GM23248 (cell line): ENCODE measurements around the gene KLHL6. TPM values are rescaled to one million over a fixed set of nuclear protein-coding genes. Genes with fewer than 3 reads are reported as not detected.

Experiments
- DNase-seq: peaks from one replicate; pipeline ENCODE4 v3.0.0-alpha.2; 2015
- H2AFZ ChIP-seq: fragments of 200-600 bp; sonication (generic); 2 replicates; pipeline ENCODE4 v1.6.1; 2016; ENCODE audit warnings: antibody characterized with exemption
- H3F3A ChIP-seq: fragments of 200-600 bp; sonication (generic); 2 replicates; pipeline ENCODE4 v1.6.1; 2016; ENCODE audit warnings: mild to moderate bottlenecking, antibody characterized with exemption, mixed run types; ENCODE audit not compliant: insufficient read depth
- H3K27ac ChIP-seq: fragments of 200-600 bp; sonication (generic); 2 replicates; pipeline ENCODE4 v1.5.1; 2016; ENCODE audit warnings: mild to moderate bottlenecking
- H3K27me3 ChIP-seq: fragments of 200-600 bp; sonication (generic); replicated peaks from 2 replicates; pipeline ENCODE4 v1.6.1; 2016; ENCODE audit warnings: mild to moderate bottlenecking; ENCODE audit not compliant: insufficient read depth
- H3K36me3 ChIP-seq: fragments of 200-600 bp; sonication (generic); 2 replicates; pipeline ENCODE4 v1.6.1; 2016; ENCODE audit warnings: low read depth, mild to moderate bottlenecking
- H3K4me1 ChIP-seq: fragments of 200-600 bp; sonication (generic); 2 replicates; pipeline ENCODE4 v1.6.1; 2016; ENCODE audit warnings: mild to moderate bottlenecking; ENCODE audit not compliant: insufficient read depth
- H3K4me2 ChIP-seq: fragments of 200-600 bp; sonication (generic); one replicate; pipeline ENCODE4 v1.6.1; 2016; ENCODE audit warnings: mild to moderate bottlenecking; ENCODE audit not compliant: unreplicated experiment
- H3K4me3 ChIP-seq: fragments of 200-600 bp; sonication (generic); 2 replicates; pipeline ENCODE4 v1.5.1; 2016; ENCODE audit warnings: mild to moderate bottlenecking
- H3K79me2 ChIP-seq: fragments of 200-600 bp; sonication (generic); 2 replicates; pipeline ENCODE4 v1.6.1; 2016; ENCODE audit warnings: mild to moderate bottlenecking; ENCODE audit not compliant: insufficient read depth
- H3K9ac ChIP-seq: fragments of 200-600 bp; sonication (generic); 2 replicates; pipeline ENCODE4 v1.6.1; 2016; ENCODE audit warnings: mild to moderate bottlenecking
- H3K9me2 ChIP-seq: fragments of 200-600 bp; sonication (generic); 2 replicates; pipeline ENCODE4 v1.6.1; 2016; ENCODE audit warnings: mixed run types, mild to moderate bottlenecking, moderate library complexity; ENCODE audit not compliant: insufficient read depth
- H3K9me3 ChIP-seq: fragments of 200-600 bp; sonication (generic); one replicate; pipeline ENCODE4 v1.6.1; 2017; ENCODE audit warnings: low read depth
- H4K20me1 ChIP-seq: fragments of 200-600 bp; sonication (generic); 2 replicates; pipeline ENCODE4 v1.6.0; 2016; ENCODE audit not compliant: insufficient read depth
- EZH2 ChIP-seq: fragments of 200-600 bp; sonication (generic); IDR thresholded peaks from 2 replicates; pipeline ENCODE4 v1.6.1; 2018; ENCODE audit warnings: antibody characterized with exemption, mild to moderate bottlenecking; ENCODE audit not compliant: insufficient read depth, poor library complexity, severe bottlenecking
- EZH2phosphoT487 ChIP-seq: fragments of 200-600 bp; sonication (generic); IDR thresholded peaks from 2 replicates; pipeline ENCODE4 v1.6.1; 2018; ENCODE audit warnings: antibody characterized with exemption, moderate library complexity, mild to moderate bottlenecking, low read depth; ENCODE audit not compliant: insufficient read depth
- WGBS, 2 experiments: methylation state at CpG; one replicate each; pipeline ENCODE4 v1.1.6; 2015 to 2017; ENCODE audit warnings: low lambda C conversion rate in 2 of 2, low coverage in 1 of 2; ENCODE audit errors: missing lambda C conversion rate in 2 of 2; 5-methylcytosine and 5-hydroxymethylcytosine counted together
- in situ Hi-C: fragments of 300-500 bp; cut with MboI; formaldehyde crosslinking; loops from 2 replicates; pipeline ENCODE4 v1.15.0; 2020
- polyA plus RNA-seq: library from polyadenylated mRNA; unstranded; fragments of >200 nt; fragmentation: Nextera tagmentation; extraction: Ambion mirVana; gene quantifications from 2 replicates; pipeline ENCODE4 v1.2.1, GENCODE V29; 2016
- total RNA-seq: library from RNA; depleted of rRNA; stranded (reverse); fragments of >200 nt; shearing (Covaris generic); gene quantifications from 2 replicates; pipeline ENCODE4 v1.2.3, GENCODE V29; 2014

The KLHL6 gene
- total and polyA plus RNA-seq, 2 experiments from 2014 or later = not detected

DNA sequence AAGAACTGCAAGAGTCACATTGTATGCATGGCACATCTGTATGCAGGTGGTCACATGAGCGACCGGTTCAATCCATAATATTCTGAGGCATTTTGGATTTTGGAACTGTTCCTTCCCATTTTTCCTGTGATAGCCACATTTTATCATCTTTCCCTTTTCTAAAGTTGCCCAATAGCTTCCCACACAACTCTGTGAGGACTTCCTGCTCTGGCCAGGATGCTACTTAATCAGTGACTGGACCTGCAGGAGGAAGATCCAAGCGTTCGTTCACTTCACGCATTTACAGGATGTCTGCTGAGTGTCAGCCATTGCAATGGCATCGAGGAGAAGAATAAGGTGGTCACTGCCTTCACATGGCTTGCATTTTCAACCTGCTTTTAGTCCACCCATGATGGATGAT, 9.8 kb downstream of the KLHL6 start:
- DNase-seq = no peak
- Histone ChIP-seq H3K27ac (no peak overlapping the region), H3K27me3 (no peaks in the 10 kb centered on the region; the same call in 1 of the 2 replicates), H2AFZ (no peak overlapping the region), H3F3A (no peaks in the 10 kb centered on the region), H3K9me2 (no peaks in the 10 kb centered on the region), H3K4me2 (no peak overlapping the region), H4K20me1 (no peaks in the 10 kb centered on the region), H3K79me2 (no peaks in the 10 kb centered on the region), H3K9ac (no peak overlapping the region), H3K9me3 (no peaks in the 10 kb centered on the region), H3K4me3 (no peak overlapping the region), H3K36me3 (no peaks in the 10 kb centered on the region), H3K4me1 (no peaks in the 10 kb centered on the region)
- TF ChIP-seq EZH2 (no peak), EZH2phosphoT487 (no peak)
- 73 to 75% methylated on average over 6 of the region's 6 CpGs for WGBS, 2 experiments
- in situ Hi-C loops = no loop called here

GRCh38 chr3:183542355-183542754, 13.2 kb downstream of the KLHL6 start:
- in situ Hi-C loops = no loop called here
- Histone ChIP-seq H3K9ac (no peak overlapping the region), H4K20me1 (no peaks in the 10 kb centered on the region), H3F3A (peaks cover 8% of the 10 kb centered on the region), H3K79me2 (no peaks in the 10 kb centered on the region), H3K9me3 (no peaks in the 10 kb centered on the region), H2AFZ (no peak overlapping the region), H3K27me3 (no peaks in the 10 kb centered on the region; the same call in 1 of the 2 replicates), H3K36me3 (no peaks in the 10 kb centered on the region), H3K4me1 (peaks cover 5% of the 10 kb centered on the region), H3K9me2 (no peaks in the 10 kb centered on the region), H3K4me2 (no peak overlapping the region), H3K27ac (no peak overlapping the region), H3K4me3 (no peak overlapping the region)
- DNase-seq = no peak
- TF ChIP-seq EZH2 (no peak), EZH2phosphoT487 (no peak)
- 60 to 80% methylated on average over 4 of the region's 4 CpGs for WGBS, 2 experiments

- whole genome bisulfite sequencing, 2 experiments = 48 to 54% methylated on average over 3 of the region's 3 CpGs
- H3K27me3 ChIP-seq = no peaks in the 10 kb centered on the region; the same call in 1 of the 2 replicates
- TF ChIP-seq EZH2phosphoT487 (no peak), EZH2 (no peak)
- H3F3A ChIP-seq = peaks cover 14% of the 10 kb centered on the region
- no peak overlapping the region for H3K4me2 ChIP-seq
- no peaks in the 10 kb centered on the region for H3K36me3 ChIP-seq
- H4K20me1 ChIP-seq = no peaks in the 10 kb centered on the region
- H3K4me1 ChIP-seq = peaks cover 10% of the 10 kb centered on the region
- in situ Hi-C loops = no loop called here
- H3K79me2 ChIP-seq = no peaks in the 10 kb centered on the region
- H2AFZ ChIP-seq = no peak overlapping the region
- DNase-seq = no peak
- H3K9me3 ChIP-seq = no peaks in the 10 kb centered on the region
- H3K9me2 ChIP-seq = no peaks in the 10 kb centered on the region
- no peak overlapping the region for H3K9ac ChIP-seq
- no peak overlapping the region for H3K4me3 ChIP-seq
- H3K27ac ChIP-seq = no peak overlapping the region
Observed at GRCh38 chr3:183541738-183542137, 13.8 kb downstream of the KLHL6 start.

DNA sequence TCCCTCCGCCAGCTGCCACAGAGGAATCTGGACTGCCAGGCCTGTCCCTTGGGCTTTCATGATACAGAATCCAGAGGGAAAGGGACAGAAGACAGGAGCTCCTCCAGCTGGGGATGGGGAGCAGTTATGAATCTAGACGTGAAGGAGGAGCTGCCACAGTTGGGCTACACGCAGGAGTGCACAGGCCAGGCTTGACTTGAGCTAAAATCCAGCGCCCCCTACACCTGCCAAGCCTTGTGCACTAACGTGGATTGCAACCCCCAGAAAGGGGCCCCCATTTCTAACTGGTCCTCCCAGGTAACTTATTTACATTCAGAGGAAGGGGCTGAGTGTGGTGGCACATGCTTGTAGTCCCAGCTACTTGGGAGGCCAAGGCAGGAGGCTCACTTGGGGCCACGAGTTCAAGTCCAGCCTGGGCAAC, 14.3 kb downstream of the KLHL6 start:
- DNase-seq = no peak
- H3K27ac ChIP-seq = no peak overlapping the region
- in situ Hi-C loops = no loop called here
- no peak overlapping the region for H2AFZ ChIP-seq
- H3K9me3 ChIP-seq = no peaks in the 10 kb centered on the region
- no peaks in the 10 kb centered on the region; the same call in 1 of the 2 replicates for H3K27me3 ChIP-seq
- peaks cover 19% of the 10 kb centered on the region for H3F3A ChIP-seq
- H3K9ac ChIP-seq = no peak overlapping the region
- no peaks in the 10 kb centered on the region for H3K36me3 ChIP-seq
- TF ChIP-seq EZH2 = no peak
- no peak for TF ChIP-seq EZH2phosphoT487
- no peak overlapping the region for H3K4me2 ChIP-seq
- no peaks in the 10 kb centered on the region for H4K20me1 ChIP-seq
- H3K4me1 ChIP-seq = peaks cover 12% of the 10 kb centered on the region
- no peak overlapping the region for H3K4me3 ChIP-seq
- no peaks in the 10 kb centered on the region for H3K79me2 ChIP-seq
- WGBS, 2 experiments = 47 to 49% methylated on average over 6 of the region's 6 CpGs
- no peaks in the 10 kb centered on the region for H3K9me2 ChIP-seq
